Ecto neural progenitor cell (in vitro differentiated cells): ENCODE measurements around the gene GNB4.
A peak's percentile ranks its signal among the peaks of the same experiment; 100 is the strongest.

Experiments used
- DNase-seq: peaks from one replicate; pipeline ENCODE4 v3.0.0-alpha.2; 2018; ENCODE audit warnings: low spot score

GNB4 gene

GRCh38 chr3:179451265-179452175 lies at the start of gene GNB4:
GNB4 (minus strand) TSS chr3:179451470; CDS start chr3:179426200, 25,270 bp downstream.
- DNase-seq, result peak; percentile 86

- no peak for DNase-seq
These were observed 44.2 kb upstream of the GNB4 start for GRCh38 chr3:179495483-179495882.

- DNase-seq, result no peak
These were observed 42.0 kb upstream of the GNB4 start for GRCh38 chr3:179493260-179493659.

- DNase-seq, result no peak
These were observed 36.9 kb upstream of the GNB4 start for GRCh38 chr3:179488213-179488612.

- DNase-seq, result no peak
These were observed 35.5 kb upstream of the GNB4 start for GRCh38 chr3:179486806-179487205.

GRCh38 chr3:179482857-179483256 lies 31.6 kb upstream of the GNB4 start:
- no peak for DNase-seq

- no peak for DNase-seq
These were observed 24.9 kb upstream of the GNB4 start for GRCh38 chr3:179476215-179476614.

GRCh38 chr3:179474480-179474879 lies 23.2 kb upstream of the GNB4 start:
- no peak for DNase-seq

- DNase-seq, result no peak
These were observed 22.3 kb upstream of the GNB4 start for GRCh38 chr3:179473565-179473964.

GRCh38 chr3:179464323-179465092 lies 13.2 kb upstream of the GNB4 start:
- no peak for DNase-seq

GRCh38 chr3:179463319-179463718 lies 12.0 kb upstream of the GNB4 start:
- no peak for DNase-seq

GRCh38 chr3:179460260-179460659 lies 9.0 kb upstream of the GNB4 start:
- no peak for DNase-seq

GRCh38 chr3:179455954-179456353 lies 4.7 kb upstream of the GNB4 start:
- DNase-seq, result no peak

- DNase-seq, result no peak
These were observed 3.6 kb upstream of the GNB4 start for GRCh38 chr3:179454887-179455286.

GRCh38 chr3:179453967-179454366 lies 2.7 kb upstream of the GNB4 start:
- DNase-seq, result no peak

- no peak for DNase-seq
These were observed 1.6 kb upstream of the GNB4 start for GRCh38 chr3:179452872-179453271.

- no peak for DNase-seq
These were observed 900 bp upstream of the GNB4 start for GRCh38 chr3:179452176-179452564.

GRCh38 chr3:179450901-179451264 lies 387 bp downstream of the GNB4 start:
- DNase-seq, result peak; percentile 63

GRCh38 chr3:179450261-179450701 lies 989 bp downstream of the GNB4 start:
- DNase-seq, result no peak

GRCh38 chr3:179449636-179450035 lies 1.6 kb downstream of the GNB4 start:
- DNase-seq, result no peak

GRCh38 chr3:179447251-179447650 lies 4.0 kb downstream of the GNB4 start:
- DNase-seq, result no peak

- DNase-seq, result no peak
These were observed 4.8 kb downstream of the GNB4 start for GRCh38 chr3:179446501-179446900.

GRCh38 chr3:179438841-179439240 lies 12.4 kb downstream of the GNB4 start:
- no peak for DNase-seq
